Measurements from ENCODE around the gene NCS1.

DNA sequence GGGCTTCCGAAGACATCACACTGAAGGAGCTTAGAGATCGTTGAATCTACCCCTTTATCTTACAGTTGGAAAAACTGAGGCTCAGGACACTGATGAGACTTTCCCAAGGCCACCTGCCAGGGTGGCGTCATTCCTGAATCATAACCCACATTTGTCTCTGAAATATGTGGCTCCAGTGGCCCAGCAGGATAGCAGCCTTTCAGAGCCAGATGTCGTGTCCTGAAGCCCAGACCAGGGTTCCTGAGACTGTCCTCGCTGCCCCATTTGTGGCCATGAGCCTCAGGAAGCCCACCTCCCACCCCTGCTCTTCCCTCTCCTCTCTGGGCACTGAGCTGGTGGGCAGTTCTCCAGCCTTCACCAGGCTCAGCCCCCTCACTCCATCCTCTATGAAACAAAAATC lies 95.7 kb downstream of the NCS1 start:
- TF ChIP-seq, protein P1, sequence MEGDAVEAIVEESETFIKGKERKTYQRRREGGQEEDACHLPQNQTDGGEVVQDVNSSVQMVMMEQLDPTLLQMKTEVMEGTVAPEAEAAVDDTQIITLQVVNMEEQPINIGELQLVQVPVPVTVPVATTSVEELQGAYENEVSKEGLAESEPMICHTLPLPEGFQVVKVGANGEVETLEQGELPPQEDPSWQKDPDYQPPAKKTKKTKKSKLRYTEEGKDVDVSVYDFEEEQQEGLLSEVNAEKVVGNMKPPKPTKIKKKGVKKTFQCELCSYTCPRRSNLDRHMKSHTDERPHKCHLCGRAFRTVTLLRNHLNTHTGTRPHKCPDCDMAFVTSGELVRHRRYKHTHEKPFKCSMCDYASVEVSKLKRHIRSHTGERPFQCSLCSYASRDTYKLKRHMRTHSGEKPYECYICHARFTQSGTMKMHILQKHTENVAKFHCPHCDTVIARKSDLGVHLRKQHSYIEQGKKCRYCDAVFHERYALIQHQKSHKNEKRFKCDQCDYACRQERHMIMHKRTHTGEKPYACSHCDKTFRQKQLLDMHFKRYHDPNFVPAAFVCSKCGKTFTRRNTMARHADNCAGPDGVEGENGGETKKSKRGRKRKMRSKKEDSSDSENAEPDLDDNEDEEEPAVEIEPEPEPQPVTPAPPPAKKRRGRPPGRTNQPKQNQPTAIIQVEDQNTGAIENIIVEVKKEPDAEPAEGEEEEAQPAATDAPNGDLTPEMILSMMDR (IDR thresholded peaks at IDR 0.05), result no peak
- TF ChIP-seq POLR2AphosphoS5 (IDR thresholded peaks at IDR 0.05), result no peak
